Breast epithelium (tissue), 3 donors: Measurements from ENCODE around the gene SCEL.

Source experiments
- CTCF ChIP-seq, 3 donors: fragments of 450-650 bp; IDR thresholded peaks; one replicate each; pipeline ENCODE4 v1.5.1; 2016 to 2017; ENCODE audit warnings: antibody characterized with exemption in 3 of 3, mild to moderate bottlenecking in 3 of 3, moderate library complexity in 3 of 3
- POLR2A ChIP-seq: fragments of 450-650 bp; IDR thresholded peaks from one replicate; pipeline ENCODE4 v1.6.1; 2016; ENCODE audit warnings: antibody characterized with exemption, mild to moderate bottlenecking, moderate library complexity

GRCh38 chr13:77506874-77507273 is 28.6 kb upstream of the SCEL start:
- peak in 2 of 3 donors; percentile 7 to 10 for TF ChIP-seq CTCF (IDR thresholded peaks at IDR 0.05)
- no peak for TF ChIP-seq POLR2A
